ENCODE measurements around the gene RAVER2. TPM values are rescaled to one million over a fixed set of nuclear protein-coding genes. Genes with fewer than 3 reads are reported as not detected.

RAVER2 gene
- total RNA-seq, 1 donor, result 7.2 TPM

- DNase-seq (ENCODE audit: low read depth), result no peak
Observed at GRCh38 chr1:64857347-64857746, 112.5 kb downstream of the RAVER2 start.

GRCh38 chr1:64861611-64862010, 116.7 kb downstream of the RAVER2 start:
- no peak overlapping the region for H3K4me3 ChIP-seq (ENCODE audit: low read depth, low read length)
- DNase-seq (ENCODE audit: low read depth), result peak; percentile 16
- peak; percentile 37 for TF ChIP-seq CTCF (IDR thresholded peaks at IDR 0.05; ENCODE audit: insufficient read depth, low read length)

More at GRCh38 chr1:64857347-64857746, 112.5 kb downstream of the RAVER2 start:
- no peak for TF ChIP-seq CTCF (IDR thresholded peaks at IDR 0.05; ENCODE audit: insufficient read depth, low read length)
- no peak overlapping the region for H3K4me3 ChIP-seq (ENCODE audit: low read depth, low read length)

- H3K4me3 ChIP-seq (ENCODE audit: low read depth, low read length), result no peak overlapping the region
- no peak for DNase-seq (ENCODE audit: low read depth)
- no peak for TF ChIP-seq CTCF (IDR thresholded peaks at IDR 0.05; ENCODE audit: insufficient read depth, low read length)
Observed at GRCh38 chr1:64864018-64864940, 119.4 kb downstream of the RAVER2 start.

- no peak for TF ChIP-seq CTCF (IDR thresholded peaks at IDR 0.05; ENCODE audit: insufficient read depth, low read length)
- DNase-seq (ENCODE audit: low read depth), result no peak
- H3K4me3 ChIP-seq (ENCODE audit: low read depth, low read length), result no peak overlapping the region
Observed at GRCh38 chr1:64865105-64865757, 120.4 kb downstream of the RAVER2 start.

- no peak for TF ChIP-seq CTCF (IDR thresholded peaks at IDR 0.05; ENCODE audit: insufficient read depth, low read length)
- H3K4me3 ChIP-seq (ENCODE audit: low read depth, low read length), result no peak overlapping the region
- no peak for DNase-seq (ENCODE audit: low read depth)
Observed at GRCh38 chr1:64866689-64867088, 121.8 kb downstream of the RAVER2 start.

GRCh38 chr1:64867266-64867665, 122.4 kb downstream of the RAVER2 start:
- H3K4me3 ChIP-seq (ENCODE audit: low read depth, low read length), result no peak overlapping the region
- no peak for TF ChIP-seq CTCF (IDR thresholded peaks at IDR 0.05; ENCODE audit: insufficient read depth, low read length)
- no peak for DNase-seq (ENCODE audit: low read depth)

All from fibroblast of the aortic adventitia (primary cell).